ENCODE data around the gene SRRT. TPM values are rescaled to one million over a fixed set of nuclear protein-coding genes. Genes with fewer than 3 reads are reported as not detected.
"Not testable (repeated sequence)": the region's sequence is repeated elsewhere in the genome, so short reads cannot be mapped to it uniquely, and the experiment has no call there.

SRRT gene
- total and polyA plus RNA-seq, 2 donors from 2014 or later = 58.2 to 127 TPM

DNA sequence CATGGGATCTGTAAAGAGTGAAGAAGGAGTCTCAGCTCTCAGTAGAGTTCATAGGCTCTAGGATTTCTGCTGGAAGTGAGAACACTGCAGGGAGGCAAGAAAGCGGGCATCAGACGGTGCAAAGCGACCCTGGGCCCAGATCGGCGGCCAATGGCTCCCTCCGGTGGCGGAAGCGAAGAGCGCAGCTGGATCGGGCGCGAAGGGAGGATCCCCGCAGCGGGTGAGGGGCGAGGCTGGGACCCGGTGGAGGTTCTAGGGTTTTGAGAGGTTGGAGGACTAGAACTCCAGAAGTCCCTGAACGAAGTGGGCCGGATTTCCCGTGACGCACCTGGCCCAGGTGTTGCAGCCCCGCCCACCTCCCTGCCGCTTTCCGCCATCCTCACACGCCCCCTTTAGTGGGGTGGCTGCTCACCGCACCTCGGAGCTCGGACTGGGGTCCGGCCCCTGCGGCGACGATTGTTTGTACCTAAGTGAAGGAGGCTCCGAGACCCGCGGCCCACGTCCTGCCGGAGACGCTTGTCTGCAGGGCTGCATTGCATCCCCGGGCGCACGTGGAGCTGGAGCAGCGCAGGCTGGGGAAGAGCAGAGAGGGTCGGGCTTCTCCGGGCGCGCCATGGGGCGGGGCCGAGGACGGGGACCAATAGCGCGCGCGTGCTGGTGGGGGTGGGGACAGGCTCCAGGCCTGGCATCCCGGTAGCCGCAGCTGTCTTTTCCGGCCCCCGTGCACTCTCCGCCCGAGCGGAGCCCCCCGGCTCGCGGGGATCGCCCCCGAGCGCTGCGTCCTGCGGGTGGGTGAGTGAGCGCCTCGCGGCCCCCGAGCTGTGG, 22.6 kb upstream of the SRRT start, which contains the start of gene SLC12A9:
SLC12A9 (plus strand) TSS at position 666 of the 825 bp plus-strand sequence. CDS start 1,485 bp downstream, outside the sequence.
- no peaks in the 10 kb centered on the region for H3K36me3 ChIP-seq (ENCODE audit: control insufficient read depth in 2 of 3, insufficient read depth in 3 of 3, low read length in 3 of 3)
- FAIRE-seq (no peak), DNase-seq (peak; percentile 91 to 97 (median 94))
- H3K27ac ChIP-seq (ENCODE audit: low read depth in 2 of 2, low read length in 2 of 2) = no peak within 1 kb of the TSS
- H3K9ac ChIP-seq (ENCODE audit: low read length in 3 of 3) = peak within 1 kb of the TSS; percentile 15 to 55 (median 46)
- peaks cover 0 to 9% (median 0%) of the 10 kb centered on the region in 3 donors for H3K4me1 ChIP-seq (ENCODE audit: control insufficient read depth in 2 of 3, insufficient read depth in 2 of 3, low read depth in 1 of 3, low read length in 3 of 3)
- no peaks in the 10 kb centered on the region for H3K27me3 ChIP-seq (ENCODE audit: control insufficient read depth, insufficient read depth, low read length)
- peak within 1 kb of the TSS; percentile 41 to 69 (median 67) for H3K4me3 ChIP-seq (ENCODE audit: low read length in 3 of 3)
- no peaks in the 10 kb centered on the region for H3K9me3 ChIP-seq (ENCODE audit: control insufficient read depth in 2 of 3, insufficient read depth in 1 of 3, low read length in 3 of 3)
- TF ChIP-seq, protein P1, sequence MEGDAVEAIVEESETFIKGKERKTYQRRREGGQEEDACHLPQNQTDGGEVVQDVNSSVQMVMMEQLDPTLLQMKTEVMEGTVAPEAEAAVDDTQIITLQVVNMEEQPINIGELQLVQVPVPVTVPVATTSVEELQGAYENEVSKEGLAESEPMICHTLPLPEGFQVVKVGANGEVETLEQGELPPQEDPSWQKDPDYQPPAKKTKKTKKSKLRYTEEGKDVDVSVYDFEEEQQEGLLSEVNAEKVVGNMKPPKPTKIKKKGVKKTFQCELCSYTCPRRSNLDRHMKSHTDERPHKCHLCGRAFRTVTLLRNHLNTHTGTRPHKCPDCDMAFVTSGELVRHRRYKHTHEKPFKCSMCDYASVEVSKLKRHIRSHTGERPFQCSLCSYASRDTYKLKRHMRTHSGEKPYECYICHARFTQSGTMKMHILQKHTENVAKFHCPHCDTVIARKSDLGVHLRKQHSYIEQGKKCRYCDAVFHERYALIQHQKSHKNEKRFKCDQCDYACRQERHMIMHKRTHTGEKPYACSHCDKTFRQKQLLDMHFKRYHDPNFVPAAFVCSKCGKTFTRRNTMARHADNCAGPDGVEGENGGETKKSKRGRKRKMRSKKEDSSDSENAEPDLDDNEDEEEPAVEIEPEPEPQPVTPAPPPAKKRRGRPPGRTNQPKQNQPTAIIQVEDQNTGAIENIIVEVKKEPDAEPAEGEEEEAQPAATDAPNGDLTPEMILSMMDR (IDR thresholded peaks at IDR 0.05; ENCODE audit: borderline replicate concordance, extremely low read depth, insufficient read depth) = peak; percentile 94
- intact Hi-C loops (cut with DNase I) = loop anchor here (10.0 kb wide), 1 partner anchor 47 kb away; no protein-coding TSS in a partner anchor

GRCh38 chr7:100854146-100854895, 20.6 kb upstream of the SRRT start:
- H3K4me1 ChIP-seq (ENCODE audit: control insufficient read depth in 2 of 3, insufficient read depth in 2 of 3, low read depth in 1 of 3, low read length in 3 of 3) = peaks cover 0 to 9% (median 0%) of the 10 kb centered on the region in 3 donors
- no peak overlapping the region for H3K9ac ChIP-seq (ENCODE audit: low read length in 3 of 3)
- no peaks in the 10 kb centered on the region for H3K27me3 ChIP-seq (ENCODE audit: control insufficient read depth, insufficient read depth, low read length)
- no peaks in the 10 kb centered on the region for H3K9me3 ChIP-seq (ENCODE audit: control insufficient read depth in 2 of 3, insufficient read depth in 1 of 3, low read length in 3 of 3)
- FAIRE-seq (no peak), DNase-seq (peak in 1 of 5 donors; percentile 70)
- no peak overlapping the region for H3K27ac ChIP-seq (ENCODE audit: low read depth in 2 of 2, low read length in 2 of 2)
- TF ChIP-seq, protein P1 (IDR thresholded peaks at IDR 0.05; ENCODE audit: borderline replicate concordance, extremely low read depth, insufficient read depth) = no peak
- peaks cover 0 to 2% (median 0%) of the 10 kb centered on the region in 3 donors for H3K36me3 ChIP-seq (ENCODE audit: control insufficient read depth in 2 of 3, insufficient read depth in 3 of 3, low read length in 3 of 3)
- no peak overlapping the region for H3K4me3 ChIP-seq (ENCODE audit: low read length in 3 of 3)
- intact Hi-C loops (cut with DNase I) = loop anchor here (10.0 kb wide), 1 partner anchor 50 kb away; no protein-coding TSS in a partner anchor

DNA sequence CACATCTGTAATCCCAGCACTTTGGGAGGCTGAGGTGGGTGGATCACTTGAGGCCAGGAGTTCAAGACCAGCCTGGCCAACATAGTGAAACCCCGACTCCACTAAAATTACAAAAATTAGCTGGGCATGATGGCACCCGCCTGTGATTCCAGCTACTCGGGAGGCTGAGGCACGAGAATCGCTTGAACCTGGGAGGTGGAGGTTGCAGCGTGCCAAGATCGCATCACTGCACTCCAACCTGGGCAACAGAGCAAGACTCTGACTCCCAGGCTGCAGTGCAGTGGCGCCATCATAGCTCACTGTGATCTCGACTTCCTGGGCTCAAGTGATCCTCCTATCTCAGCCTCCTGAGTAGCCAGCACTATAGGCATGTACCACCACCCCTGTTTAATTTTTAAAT, 20.0 kb upstream of the SRRT start:
- not testable (repeated sequence) for H3K4me3 ChIP-seq (ENCODE audit: low read length in 3 of 3); FAIRE-seq; H3K9ac ChIP-seq (ENCODE audit: low read length in 3 of 3); H3K36me3 ChIP-seq (ENCODE audit: control insufficient read depth in 2 of 3, insufficient read depth in 3 of 3, low read length in 3 of 3); H3K27ac ChIP-seq (ENCODE audit: low read depth in 2 of 2, low read length in 2 of 2); H3K9me3 ChIP-seq (ENCODE audit: control insufficient read depth in 2 of 3, insufficient read depth in 1 of 3, low read length in 3 of 3); H3K4me1 ChIP-seq (ENCODE audit: control insufficient read depth in 2 of 3, insufficient read depth in 2 of 3, low read depth in 1 of 3, low read length in 3 of 3); H3K27me3 ChIP-seq (ENCODE audit: control insufficient read depth, insufficient read depth, low read length)
- DNase-seq = peak in 1 of 5 donors; percentile 18
- intact Hi-C loops (cut with DNase I) = loop anchor here (10.0 kb wide), 1 partner anchor 50 kb away; no protein-coding TSS in a partner anchor
